Activated CD4-positive, alpha-beta T cell treated with anti-CD3 and anti-CD28 coated beads, Interleukin-10, Interleukin-2, amounts not matched to agents 100 ng/mL and 50 ng/mL, durations not matched to agents 16 hours and 8 hours (primary cell): ENCODE data around the gene AFDN.

Source experiments
- DNase-seq: peaks from one replicate; pipeline ENCODE4 v3.0.0-alpha.2; 2020

The AFDN gene

DNA sequence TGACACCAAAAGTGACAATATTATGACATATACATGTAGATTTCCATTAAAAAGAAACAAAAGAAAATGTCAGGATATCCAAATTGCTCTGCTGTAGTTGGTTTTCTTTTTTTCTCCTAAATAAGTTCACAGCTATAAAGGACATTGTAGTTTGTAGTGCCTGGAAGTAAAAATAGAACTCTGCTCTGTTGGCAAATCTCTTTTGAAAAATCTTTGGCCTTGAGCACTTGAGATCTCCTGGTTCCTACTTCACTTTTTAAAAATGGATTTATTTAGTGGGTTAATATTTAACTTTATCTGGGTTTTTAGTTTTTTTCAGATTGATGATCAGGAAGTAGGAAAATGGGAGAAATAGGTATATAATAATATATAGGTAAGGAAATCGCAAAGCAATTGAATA, 52.9 kb downstream of the AFDN start:
- no peak for DNase-seq

DNA sequence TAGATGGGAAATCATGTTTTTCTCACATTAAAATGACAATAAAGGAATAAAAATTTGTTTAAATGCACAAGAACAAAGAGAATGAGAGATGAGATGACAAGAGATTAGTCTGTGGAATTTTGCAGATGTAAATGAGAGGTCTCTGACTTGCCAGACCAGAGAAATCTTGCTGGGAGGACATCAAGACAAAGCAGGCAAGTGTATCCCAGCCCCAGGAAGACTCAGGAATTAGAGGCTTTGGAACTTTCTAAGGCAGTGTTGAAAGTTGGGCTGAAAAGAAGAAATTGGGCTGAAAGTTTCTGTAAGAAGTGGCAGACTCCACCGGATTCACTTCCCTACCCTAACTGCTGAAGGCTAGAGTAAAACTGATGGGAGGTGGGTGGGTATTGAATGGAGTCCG, 54.6 kb downstream of the AFDN start:
- DNase-seq = no peak

DNA sequence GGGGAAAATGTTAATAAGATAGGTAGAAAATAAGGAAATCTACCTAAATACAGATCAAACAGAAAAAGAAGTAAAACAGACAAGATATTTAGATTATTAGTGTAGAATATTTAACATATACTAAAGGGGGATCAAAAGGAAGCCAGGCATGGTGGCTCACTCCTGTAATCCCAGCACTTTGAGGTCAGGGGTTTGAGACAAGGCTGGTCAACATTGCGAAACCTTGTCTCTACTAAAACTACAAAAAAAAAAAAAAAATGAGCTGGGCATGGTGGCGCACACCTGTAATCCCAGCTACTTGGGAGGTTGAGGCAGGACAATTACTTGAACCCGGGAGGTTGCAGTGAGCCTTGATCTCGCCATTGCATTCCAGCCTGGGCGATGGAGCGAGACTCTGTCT, 55.5 kb downstream of the AFDN start:
- DNase-seq = no peak

DNA sequence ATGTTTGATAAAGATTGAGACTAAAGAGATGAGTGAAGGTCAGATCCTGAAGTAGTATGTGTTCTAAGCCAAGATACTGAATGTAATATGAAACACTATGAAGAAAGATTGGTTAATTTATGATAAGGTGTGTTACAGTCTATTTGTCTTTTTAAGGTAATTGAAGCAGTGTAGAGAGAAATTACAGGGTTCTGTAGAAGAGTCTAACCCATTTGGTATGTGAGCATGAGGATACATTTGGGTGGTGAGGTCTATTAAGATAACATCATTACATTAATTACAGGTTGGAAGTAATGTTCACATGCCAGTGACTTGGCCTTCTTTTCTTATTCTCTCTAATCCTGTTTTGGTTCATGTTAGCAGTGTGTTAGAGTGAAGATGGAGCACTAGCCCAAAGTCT, 61.4 kb downstream of the AFDN start:
- DNase-seq = no peak

DNA sequence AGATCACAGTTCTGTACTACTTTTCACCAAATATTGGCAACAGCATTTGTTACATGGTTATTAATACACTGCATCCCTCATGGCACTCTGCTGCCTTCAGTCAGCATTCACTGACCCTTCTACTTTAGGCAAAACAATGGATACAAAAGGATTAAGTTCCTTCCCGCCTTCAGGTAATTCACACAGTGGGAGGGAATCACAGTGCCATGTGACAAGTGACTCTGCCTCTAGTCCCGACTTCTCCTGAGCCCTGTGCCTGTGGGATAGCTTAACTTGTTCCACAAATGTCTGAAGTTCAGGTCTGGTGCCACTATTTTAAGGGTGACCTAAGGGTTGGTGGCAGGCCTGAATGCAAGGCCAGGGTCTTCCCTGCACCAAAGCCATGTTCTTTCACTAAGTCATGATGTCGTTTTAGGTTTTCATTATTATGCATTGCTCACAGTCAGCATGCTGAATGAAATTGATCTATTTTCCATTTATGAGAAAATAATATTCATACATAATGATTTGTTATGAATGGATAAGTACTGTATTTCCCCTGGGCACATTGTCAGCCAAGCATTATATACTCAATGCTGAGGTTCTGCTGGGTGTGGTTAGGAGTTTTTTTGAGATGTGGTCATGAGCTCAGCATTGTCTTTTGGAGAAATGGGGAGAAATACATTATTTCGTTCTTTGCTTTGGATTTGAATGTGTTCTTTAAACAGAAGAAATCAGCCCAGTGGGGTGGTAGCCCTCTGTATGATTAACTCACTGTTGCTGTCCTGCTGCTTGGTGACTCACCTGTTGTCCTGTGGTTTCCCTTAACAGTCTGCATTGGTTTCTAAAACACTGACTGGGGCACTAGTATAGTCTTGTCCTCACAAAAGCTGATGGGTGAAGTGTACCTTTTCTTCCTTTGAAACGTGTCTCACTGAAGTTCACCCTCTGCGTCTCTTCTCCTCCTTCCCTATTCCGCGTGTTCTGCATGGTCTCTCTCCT, 66.4 kb downstream of the AFDN start:
- DNase-seq = peak; percentile 33

DNA sequence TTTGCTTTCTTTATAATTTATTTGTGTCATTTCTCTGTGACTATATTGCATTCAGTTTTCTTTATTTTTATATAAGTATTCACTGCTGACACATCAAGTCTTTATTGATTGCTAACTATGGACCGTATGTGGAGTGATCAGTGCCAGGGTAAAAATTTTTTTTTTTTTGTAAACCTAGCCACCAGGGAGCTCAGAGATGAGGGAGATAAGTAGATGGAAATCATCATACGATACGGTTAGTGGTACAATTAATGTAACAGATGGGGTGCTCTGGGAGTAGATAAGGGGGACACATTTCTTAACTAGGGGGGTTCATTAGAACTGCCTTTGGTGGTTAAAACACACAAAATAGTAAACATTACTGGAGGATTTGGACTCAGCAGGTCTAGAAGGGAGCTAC, 68.3 kb downstream of the AFDN start:
- no peak for DNase-seq

DNA sequence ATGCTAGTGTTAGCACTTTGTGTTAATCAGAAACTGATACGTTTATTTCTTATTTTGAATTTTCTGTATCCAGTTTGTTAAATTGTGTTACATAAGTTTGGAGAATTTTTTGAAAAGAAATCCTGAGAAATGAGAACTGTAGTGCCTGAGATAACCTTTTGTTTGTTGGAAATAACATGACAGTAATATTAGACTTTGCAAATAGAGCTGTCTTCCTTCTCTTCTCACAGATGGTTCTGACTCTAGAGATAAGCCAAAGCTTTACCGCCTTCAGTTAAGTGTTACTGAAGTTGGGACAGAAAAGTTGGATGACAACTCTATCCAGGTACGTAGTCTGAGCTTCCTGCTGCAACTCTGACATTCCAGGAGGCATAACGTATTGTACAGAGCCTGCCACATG, 69.9 kb downstream of the AFDN start:
- DNase-seq = no peak

DNA sequence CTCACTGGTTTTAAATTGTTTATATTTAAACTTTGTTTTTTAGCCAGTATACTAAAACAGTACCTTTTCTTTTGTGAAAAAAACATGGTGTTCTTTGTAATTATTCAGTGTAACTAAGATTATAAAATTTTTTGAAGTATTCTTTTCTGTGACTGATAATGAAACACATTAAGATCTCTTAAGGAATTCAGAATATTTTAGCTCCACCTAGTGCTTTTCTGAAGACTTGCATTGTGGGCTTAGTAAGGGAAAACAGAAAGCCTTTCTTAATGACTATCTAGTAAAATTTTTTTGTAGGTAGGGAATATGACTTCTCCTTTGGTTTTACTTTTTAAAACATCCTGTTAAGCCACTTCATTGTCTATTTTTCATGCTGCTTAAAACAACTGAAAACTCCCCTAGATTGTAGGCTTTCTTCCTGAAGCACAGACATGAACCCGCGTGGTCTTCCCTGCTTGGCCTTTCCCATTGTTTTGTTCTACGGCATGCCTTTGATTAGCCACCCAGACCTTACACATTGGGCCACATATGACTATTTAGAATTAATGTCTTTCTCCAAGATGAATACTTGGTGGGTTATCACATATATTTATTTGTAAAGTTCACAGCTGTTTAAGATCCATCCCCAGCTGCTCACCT, 72.1 kb downstream of the AFDN start:
- DNase-seq = peak; percentile 36

DNA sequence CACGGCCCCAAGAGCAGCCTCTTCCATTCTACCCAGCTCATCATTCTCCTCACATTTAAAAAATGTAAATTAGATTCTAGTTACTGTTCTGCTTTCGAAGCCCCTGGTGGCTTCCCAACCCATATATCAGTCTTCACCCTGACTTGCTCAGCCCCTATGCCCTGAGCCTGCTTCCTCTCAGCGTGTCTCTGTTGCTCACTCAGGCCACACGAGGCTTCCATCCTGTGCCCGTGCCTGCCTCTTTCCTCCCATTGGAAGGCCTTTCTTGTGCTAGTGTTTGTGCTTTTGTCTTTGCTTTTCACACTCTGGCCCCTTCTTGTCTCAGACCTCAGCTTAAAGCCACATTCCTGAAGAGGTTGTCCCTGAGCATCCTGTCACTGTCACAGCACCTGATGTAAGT, 78.1 kb downstream of the AFDN start:
- DNase-seq = no peak

DNA sequence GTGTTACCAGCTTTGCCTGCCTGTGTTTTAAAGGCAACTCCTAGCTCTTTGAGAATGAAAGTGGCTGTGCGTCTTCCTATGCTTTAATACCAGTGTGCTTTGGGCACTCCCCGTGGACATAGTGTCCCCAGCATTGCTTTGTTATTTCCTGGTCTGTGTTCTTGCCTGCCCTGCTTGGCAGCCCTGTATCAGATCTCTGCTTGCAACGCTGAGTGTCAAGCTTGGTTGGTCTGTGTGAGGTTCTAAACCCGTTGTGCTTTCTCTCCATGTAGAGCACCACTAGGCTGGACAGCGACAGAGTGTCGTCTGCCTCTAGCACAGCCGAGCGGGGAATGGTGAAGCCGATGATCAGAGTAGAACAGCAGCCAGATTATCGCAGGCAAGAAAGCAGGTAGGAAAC, 80.2 kb downstream of the AFDN start:
- DNase-seq = no peak

DNA sequence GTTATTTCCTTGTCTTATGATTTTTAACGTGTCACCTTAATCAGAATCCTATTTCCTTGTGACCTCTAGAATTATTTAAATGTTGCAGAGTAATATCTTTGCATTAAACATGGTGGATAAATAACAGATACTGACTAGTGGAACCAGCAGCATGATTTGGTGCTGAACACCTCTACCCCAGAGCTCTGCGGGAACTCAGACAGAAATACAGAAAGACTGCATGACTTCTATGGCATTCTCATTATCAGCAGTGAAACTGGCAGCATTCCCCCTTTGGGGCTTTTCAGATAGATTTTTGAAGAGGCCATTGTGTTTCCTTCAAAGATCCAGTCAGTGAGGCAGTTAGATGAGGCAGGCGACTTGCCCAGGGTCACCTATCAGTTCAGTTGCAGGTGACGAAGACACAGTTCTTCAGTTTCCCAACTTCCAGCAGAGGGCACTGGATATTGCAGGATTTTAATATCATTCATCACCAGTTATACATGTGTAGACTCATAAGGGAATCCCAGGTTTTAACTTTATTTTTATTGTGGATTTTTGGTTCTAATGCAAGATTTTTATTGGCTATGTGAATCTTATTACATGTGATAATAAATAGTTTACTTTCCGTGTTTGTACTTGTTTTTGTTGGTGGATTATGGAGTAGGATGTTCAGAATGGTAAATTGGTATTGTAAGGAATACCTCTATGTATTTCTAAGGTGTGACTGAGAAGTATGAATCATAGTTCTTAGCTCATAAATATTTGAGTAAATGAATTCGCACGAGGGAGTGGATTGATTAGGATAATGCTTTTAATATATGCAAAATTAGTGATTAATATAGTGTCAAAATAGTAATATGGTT, 81.3 kb downstream of the AFDN start:
- DNase-seq = no peak

DNA sequence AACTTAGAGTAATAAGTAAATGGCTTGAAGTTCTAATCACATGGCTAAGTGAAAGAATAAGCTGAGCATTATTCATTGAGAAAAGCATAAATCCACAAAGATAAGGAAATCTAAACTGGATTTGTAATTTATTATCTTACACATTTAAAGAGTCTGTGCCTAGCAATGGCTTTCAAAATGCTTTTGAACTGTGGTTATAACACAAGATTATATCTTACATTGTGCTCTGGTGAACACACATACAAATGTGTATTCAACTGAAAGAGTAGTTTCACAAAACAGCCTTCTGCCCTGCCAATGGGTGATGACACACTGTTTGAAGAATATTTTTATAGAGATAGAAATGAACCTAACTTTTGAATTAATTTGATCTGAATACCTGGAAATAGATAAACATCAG, 83.3 kb downstream of the AFDN start:
- no peak for DNase-seq

DNA sequence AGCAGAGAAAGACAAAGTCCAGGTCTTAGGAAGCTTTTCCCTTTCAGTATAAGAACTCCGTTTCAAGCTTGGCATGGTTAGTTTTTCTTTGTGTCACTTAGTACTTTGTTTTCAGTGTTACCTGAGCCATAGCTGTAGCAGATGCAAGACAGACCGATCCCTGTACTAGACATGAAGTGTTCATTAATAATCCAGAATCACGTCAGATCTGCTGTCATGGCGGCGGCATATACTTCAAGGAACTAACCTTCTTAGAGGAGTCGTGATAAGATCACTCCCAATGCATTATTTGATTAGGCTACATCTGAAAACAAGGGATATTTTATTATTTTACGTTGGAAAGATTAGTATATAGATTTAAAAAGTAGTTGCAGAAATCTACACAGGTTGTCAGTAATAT, 83.9 kb downstream of the AFDN start:
- DNase-seq = no peak

DNA sequence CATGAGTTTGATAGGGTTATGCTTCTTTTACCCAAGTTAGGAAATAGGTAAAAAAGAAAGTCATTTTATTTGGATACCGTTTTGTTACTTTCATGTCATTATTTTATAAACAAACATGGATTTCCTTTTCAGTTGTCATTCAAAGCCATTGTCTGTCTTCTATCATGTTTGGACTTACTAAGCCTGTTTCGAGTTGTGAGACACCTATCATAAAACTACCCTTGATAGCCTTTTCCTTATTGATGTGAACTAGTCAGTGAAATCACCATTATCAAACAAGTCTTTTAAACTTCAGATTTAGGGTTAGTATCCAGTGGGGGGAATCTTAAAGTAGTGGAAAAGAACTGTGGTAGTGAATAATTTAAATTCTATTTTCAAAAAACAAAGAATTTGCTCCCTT, 85.8 kb downstream of the AFDN start:
- no peak for DNase-seq

DNA sequence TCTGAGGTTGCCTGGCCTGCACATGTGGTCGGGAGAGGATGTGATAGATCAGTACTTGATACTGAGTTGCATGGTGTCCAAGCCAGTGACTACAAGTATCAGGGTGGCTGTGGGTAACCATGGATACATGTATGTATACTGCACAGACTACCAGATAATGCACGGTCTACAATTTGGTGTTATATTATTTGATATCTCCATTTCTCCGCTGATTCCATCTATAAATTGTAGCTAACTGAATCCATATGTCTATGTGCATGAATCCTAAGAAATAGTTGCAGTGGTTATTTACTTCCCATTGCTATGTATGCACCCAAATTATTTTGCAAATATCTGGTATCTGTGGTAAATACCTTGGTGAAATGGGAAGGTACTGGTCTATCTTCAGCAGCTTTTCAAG, 87.0 kb downstream of the AFDN start:
- no peak for DNase-seq

DNA sequence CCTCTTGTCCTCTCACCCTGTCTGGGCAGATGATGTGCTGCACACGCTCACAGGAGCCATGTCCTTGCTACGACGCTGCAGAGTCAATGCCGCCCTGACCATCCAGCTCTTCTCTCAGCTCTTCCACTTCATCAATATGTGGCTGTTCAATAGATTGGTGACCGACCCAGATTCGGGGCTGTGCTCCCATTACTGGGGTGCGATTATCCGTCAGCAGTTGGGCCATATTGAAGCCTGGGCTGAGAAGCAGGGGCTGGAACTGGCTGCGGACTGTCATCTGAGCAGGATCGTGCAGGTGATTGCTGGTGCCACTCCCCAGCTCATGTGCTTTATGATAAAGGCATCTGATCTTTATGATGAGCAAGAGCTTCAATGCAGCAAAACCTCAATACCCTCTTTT, 88.4 kb downstream of the AFDN start:
- DNase-seq = no peak

DNA sequence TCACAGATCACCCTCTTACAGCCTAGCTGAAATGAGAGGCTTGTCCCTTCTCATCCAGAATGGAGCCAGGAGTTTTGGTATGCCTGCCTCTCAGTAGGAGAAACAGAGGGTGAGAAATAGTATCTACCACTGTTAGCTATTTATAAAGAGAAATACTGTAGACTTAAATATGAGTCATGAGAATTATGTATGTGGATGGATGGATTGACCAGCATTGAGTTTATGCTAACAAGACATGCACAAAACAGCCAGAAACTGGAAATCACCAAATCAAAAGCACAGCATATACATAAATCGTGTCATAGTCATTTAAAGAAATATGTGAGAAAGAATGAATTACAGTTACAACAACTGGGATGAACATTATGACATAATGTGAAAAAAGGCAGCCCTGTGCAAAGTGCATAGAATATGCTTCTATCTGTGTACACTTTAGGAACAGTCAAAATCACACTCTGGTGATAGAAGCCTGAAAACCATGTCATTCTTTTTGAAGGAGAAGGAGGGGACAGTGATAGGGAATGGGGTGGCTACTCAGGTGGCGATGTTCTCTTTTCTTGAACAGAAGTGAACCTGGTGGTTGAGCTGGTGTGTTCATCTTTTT, 90.9 kb downstream of the AFDN start:
- peak; percentile 13 for DNase-seq

DNA sequence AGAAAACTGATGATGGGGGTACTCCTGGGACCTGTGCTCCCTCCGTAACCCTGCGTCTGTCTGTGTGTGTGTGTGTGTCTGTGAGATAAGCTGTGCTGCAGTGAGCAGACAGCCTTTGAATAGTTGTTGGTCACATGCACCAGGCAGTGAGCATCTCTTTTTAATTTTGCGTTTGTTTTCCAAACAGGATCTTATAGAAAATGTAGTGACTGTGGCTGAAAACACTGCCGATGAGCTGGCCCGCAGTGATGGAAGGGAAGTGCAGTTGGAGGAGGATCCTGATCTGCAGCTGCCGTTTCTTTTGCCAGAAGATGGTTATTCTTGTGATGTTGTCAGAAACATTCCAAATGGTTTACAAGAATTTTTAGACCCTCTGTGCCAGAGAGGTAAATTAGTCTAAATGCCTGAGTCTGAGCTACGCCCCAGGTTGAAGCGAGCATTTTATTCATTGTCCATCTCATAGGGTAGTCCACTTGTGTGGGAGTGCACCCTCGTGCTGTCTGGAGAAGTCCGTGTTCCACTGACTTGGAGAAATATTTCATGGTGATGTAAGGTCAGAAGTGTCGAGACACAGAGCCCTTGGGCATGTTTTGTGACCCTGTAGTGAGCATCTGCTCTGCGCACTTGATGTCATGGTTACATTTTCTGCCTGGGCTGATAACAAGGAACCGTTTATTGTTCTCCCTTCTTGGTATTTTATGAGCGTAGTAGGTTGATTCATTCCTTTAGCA, 92.0 kb downstream of the AFDN start:
- DNase-seq = no peak

DNA sequence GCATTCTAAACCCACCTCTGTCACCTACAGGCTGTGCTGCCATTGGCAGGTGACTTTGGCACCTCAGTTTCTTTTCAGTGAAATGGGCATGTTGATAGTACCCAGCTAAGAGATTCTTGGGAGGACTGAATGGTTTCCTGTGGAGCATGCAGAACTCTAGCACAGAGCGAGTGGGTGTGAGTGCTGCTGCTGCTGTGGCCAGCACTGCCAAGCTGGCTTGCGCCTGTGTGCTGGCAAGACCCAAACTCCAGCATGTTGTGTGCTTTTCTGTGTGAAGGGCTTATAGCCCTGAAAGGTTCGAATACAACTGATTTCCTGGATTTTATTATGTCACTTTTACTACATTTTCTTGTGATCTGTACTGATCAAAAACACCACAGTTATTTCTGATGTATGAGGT, 92.6 kb downstream of the AFDN start:
- no peak for DNase-seq

DNA sequence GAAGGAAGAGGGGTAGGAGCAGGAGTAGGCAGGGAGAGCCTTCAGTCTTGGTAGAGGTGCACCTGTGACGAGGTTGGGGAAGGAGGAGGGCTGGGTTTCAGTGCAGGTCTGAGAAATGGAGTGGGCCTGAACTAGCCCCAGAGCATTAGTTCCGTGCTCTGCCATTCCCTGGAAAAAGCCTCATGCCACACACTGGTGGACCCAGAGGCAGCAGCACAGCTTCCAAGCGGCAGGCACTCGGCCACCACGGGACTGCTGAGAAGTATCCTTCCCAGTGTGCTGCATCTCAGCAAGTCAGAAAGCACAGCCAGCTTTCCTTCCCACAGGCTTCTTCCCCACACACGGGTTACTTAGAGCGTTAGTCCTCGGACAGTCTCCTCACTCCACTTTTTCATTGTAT, 93.5 kb downstream of the AFDN start:
- DNase-seq = no peak

DNA sequence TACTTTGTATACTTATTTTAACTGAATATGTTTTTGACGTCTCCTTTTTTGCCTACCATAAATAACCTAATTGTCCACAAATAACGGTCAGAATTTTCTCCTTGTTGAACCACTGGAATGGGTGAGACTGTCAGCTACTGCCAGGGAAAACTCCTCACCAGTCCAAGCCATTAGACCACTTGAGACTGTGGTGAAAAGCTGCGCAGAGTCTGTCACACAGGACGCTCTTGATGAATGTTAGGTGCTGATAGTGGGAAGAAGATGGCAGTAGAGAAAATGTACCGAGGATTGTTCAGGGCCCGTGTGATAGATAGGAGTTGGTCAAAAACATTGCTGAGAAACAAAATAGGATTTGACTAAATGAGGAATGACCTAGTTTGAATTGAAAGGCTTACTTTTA, 95.1 kb downstream of the AFDN start:
- DNase-seq = no peak

DNA sequence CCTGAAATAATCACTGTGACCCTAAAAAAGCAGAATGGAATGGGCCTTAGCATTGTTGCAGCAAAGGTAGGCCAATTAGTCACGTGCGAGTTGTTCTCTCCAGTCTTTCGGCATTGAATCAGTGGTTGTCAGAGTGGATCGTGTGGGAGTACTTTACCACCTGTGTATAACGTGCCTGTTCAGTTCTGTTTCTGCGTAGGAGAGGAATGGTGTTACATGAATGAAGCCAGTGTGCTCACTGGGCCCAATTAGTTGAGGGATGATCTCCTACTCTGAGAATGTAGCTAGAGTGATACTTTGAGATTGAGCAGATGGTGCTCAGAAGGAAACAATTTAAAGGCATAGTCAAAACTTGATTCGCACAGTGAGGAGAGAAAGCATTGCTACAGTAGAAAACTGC, 98.3 kb downstream of the AFDN start:
- DNase-seq = no peak

DNA sequence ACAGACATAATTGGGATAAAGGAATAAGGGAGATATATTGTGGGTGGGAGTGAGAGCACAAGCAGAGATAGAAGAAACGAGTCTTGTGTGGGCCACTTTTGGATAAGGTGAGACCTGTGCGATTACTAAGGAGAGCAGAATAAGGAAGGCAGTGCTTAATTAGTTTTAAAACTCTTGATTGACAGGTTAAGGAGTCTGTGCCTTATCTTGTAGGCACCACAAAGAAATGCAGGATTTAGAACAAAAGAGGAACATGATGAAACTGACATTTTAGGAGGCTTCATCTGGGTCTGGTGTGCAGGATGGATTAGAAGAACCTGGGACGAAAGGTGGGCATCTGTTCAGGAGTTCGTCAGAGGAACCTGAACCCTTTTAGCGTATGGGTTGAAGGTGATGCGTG, 100.5 kb downstream of the AFDN start:
- no peak for DNase-seq
